GM12892 (cell line): ENCODE measurements around the gene MYL2.

ENCODE experiments used
- POLR2A ChIP-seq: IDR thresholded peaks from 2 replicates; pipeline ENCODE4 v1.6.1; 2011; ENCODE audit warnings: low read depth, low read length, control low read depth
- POLR2AphosphoS5 ChIP-seq: IDR thresholded peaks from 2 replicates; pipeline ENCODE4 v1.6.1; 2011; ENCODE audit warnings: low read depth, low read length, control low read depth

DNA sequence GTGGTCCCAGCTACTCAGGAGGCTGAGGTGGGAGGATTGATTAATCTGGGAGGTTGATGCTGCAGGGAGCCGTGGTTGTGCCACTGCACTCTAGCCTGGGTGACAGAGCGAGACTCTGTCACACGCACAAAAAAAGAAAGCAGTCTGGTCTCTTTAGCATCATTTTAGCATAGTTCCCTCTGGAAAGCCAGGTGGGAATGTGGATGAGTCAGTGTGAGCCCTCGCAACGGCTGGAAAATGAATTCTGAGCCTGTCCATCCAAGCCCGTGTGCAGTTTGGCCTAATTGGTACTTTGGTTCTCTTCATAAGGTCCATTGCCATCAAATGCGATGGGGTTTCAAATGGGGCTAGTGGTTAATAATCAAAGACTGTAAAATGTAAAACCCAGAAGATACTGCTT, 2.4 kb downstream of the MYL2 start:
- TF ChIP-seq POLR2AphosphoS5 (no peak), POLR2A (no peak)
